ENCODE measurements around the gene LAMA3.

DNA sequence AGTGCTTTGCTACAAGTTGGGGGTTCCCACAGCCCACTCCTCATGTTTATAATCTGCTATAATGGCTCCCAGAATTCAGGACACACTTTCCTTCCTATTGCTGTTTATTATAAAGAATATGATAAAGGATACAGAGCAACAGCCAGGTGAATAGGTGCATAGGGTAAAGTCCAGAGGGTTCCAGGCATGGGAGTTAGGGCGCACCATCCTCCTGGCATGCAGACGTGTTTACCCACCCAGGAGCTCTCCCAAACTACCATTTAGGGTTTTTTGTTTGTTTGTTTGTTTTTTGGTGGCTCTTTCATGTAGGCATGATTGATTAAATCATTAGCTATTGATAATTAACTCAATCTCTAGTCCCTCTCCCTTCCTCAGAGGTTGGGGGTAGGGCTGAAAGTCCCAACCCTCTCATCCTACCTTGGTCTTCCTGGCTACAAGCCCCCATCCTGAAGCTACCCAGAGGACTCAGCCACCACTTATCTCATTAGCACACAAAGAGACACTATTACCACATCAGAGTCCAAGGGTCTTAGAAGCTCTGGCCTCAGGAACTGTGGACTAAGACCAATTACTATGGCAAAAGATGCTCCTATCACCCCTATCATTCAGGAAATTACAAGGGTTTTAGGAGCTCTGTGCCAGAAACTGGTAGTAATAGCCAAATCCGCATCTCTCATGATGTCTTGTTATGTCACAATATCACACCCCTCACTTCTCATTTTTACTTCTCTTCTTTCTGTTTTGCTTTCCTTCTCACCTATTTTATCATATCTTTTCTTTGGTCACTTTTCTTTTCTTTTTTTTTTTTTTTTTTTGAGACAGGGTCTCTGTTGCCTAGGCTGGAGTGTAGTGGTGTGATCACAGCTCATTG is 170.4 kb downstream of the LAMA3 start:
- TF ChIP-seq, protein P1, sequence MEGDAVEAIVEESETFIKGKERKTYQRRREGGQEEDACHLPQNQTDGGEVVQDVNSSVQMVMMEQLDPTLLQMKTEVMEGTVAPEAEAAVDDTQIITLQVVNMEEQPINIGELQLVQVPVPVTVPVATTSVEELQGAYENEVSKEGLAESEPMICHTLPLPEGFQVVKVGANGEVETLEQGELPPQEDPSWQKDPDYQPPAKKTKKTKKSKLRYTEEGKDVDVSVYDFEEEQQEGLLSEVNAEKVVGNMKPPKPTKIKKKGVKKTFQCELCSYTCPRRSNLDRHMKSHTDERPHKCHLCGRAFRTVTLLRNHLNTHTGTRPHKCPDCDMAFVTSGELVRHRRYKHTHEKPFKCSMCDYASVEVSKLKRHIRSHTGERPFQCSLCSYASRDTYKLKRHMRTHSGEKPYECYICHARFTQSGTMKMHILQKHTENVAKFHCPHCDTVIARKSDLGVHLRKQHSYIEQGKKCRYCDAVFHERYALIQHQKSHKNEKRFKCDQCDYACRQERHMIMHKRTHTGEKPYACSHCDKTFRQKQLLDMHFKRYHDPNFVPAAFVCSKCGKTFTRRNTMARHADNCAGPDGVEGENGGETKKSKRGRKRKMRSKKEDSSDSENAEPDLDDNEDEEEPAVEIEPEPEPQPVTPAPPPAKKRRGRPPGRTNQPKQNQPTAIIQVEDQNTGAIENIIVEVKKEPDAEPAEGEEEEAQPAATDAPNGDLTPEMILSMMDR (IDR thresholded peaks at IDR 0.05; ENCODE audit: borderline replicate concordance, extremely low read depth, low read length, poor library complexity, severe bottlenecking): no peak
- TF ChIP-seq EZH2 (IDR thresholded peaks at IDR 0.05; ENCODE audit: borderline replicate concordance, low read depth, low read length, severe bottlenecking): no peak

All from DND-41 (cell line).